Mesendoderm (in vitro differentiated cells): Measurements from ENCODE around the gene RTP1.

Experiments used
- DNase-seq: peaks from one replicate; pipeline ENCODE4 v3.0.0; 2013
- H2AK5ac ChIP-seq: 2 replicates; pipeline ENCODE4 v1.6.1; 2013; ENCODE audit warnings: low read length, inconsistent platforms
- H2BK120ac ChIP-seq: 2 replicates; pipeline ENCODE4 v1.6.1; 2013; ENCODE audit warnings: low read depth, mild to moderate bottlenecking, low read length, moderate library complexity, mixed read lengths
- H2BK15ac ChIP-seq: replicated peaks from 2 replicates; pipeline ENCODE4 v1.6.1; 2013; ENCODE audit warnings: low read depth, mild to moderate bottlenecking, moderate library complexity
- H2BK5ac ChIP-seq: 2 replicates; pipeline ENCODE4 v1.6.1; 2013; ENCODE audit warnings: low read length, inconsistent platforms
- H3K18ac ChIP-seq: 2 replicates; pipeline ENCODE4 v1.6.1; 2013; ENCODE audit warnings: mild to moderate bottlenecking, low read length, mixed read lengths
- H3K23ac ChIP-seq: one replicate; pipeline ENCODE4 v1.6.1; 2013; ENCODE audit warnings: low read length
- H3K27ac ChIP-seq: 2 replicates; pipeline ENCODE4 v1.5.1; 2013; ENCODE audit warnings: low read depth, mild to moderate bottlenecking, inconsistent platforms, low read length, moderate library complexity
- H3K27me3 ChIP-seq: 2 replicates; pipeline ENCODE4 v1.6.1; 2013; ENCODE audit warnings: low read length, control low read depth, mild to moderate bottlenecking, inconsistent platforms; ENCODE audit not compliant: insufficient read depth, poor library complexity
- H3K36me3 ChIP-seq: 2 replicates; pipeline ENCODE4 v1.6.1; 2013; ENCODE audit warnings: low read length, inconsistent platforms; ENCODE audit not compliant: control insufficient read depth, insufficient read depth
- H3K4ac ChIP-seq: one replicate; pipeline ENCODE4 v1.6.1; 2013; ENCODE audit warnings: low read depth, mild to moderate bottlenecking, low read length, moderate library complexity
- H3K4me1 ChIP-seq: 2 replicates; pipeline ENCODE4 v1.6.1; 2013; ENCODE audit warnings: low read depth, low read length, inconsistent platforms; ENCODE audit not compliant: control insufficient read depth
- H3K4me2 ChIP-seq: 2 replicates; pipeline ENCODE4 v1.6.1; 2013; ENCODE audit warnings: low read length
- H3K4me3 ChIP-seq: 2 replicates; pipeline ENCODE4 v1.5.1; 2013; ENCODE audit warnings: mild to moderate bottlenecking, low read length
- H3K56ac ChIP-seq: one replicate; pipeline ENCODE4 v1.6.1; 2013; ENCODE audit warnings: low read length
- H3K79me1 ChIP-seq: 2 replicates; pipeline ENCODE4 v1.6.1; 2013; ENCODE audit warnings: low read length, inconsistent platforms
- H3K79me2 ChIP-seq: 2 replicates; pipeline ENCODE4 v1.6.1; 2013; ENCODE audit warnings: mild to moderate bottlenecking, low read length; ENCODE audit not compliant: control insufficient read depth, insufficient read depth
- H3K9ac ChIP-seq: 2 replicates; pipeline ENCODE4 v1.6.1; 2013; ENCODE audit warnings: low read length, inconsistent platforms
- H4K5ac ChIP-seq: one replicate; pipeline ENCODE4 v1.6.1; 2013; ENCODE audit warnings: low read length
- H4K8ac ChIP-seq: one replicate; pipeline ENCODE4 v1.6.1; 2013; ENCODE audit warnings: low read depth, mild to moderate bottlenecking, control low read depth, low read length, moderate library complexity
- WGBS: extraction: QIAGEN DNeasy Blood & Tissue Kit; methylation state at CpG from one replicate; pipeline ENCODE4 v1.1.7; 2013; ENCODE audit warnings: low lambda C conversion rate, missing lambda C conversion rate; ENCODE audit not compliant: insufficient coverage; ENCODE audit errors: extremely low coverage; 5-methylcytosine and 5-hydroxymethylcytosine counted together

RTP1 gene

DNA sequence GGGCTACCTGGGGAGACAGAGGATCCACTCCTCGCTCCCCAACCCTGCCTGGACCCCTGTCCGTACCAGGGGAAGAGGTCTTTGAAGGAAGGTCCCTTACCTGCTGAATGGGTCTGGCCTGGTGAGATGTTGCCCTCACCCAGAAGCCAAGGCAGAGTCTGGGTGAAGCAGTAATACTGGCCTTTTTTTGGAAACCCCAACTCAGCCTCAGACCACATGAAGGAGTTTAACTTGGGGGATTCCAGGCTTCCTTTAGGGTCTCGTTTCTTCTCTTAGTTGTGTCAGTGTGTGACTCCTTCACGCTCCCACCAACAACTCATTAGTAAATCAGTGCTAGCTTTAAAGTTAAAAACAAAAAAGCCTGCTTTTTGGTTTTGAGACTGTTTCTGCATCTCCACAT lies 45.6 kb downstream of the RTP1 start:
- WGBS = no CpG with 5 or more reads among the region's 4 CpGs
- H3K4me1 ChIP-seq = no peaks in the 10 kb centered on the region
- no peak for DNase-seq
- H3K27me3 ChIP-seq = no peaks in the 10 kb centered on the region
- H3K56ac ChIP-seq = no peak overlapping the region
- H2AK5ac ChIP-seq = no peak overlapping the region
- no peak overlapping the region for H3K4me3 ChIP-seq
- no peak overlapping the region for H3K4ac ChIP-seq
- no peak overlapping the region for H4K8ac ChIP-seq
- no peak overlapping the region for H2BK5ac ChIP-seq
- no peaks in the 10 kb centered on the region for H3K36me3 ChIP-seq
- H2BK15ac ChIP-seq = no peak overlapping the region
- no peak overlapping the region for H4K5ac ChIP-seq
- no peak overlapping the region for H3K23ac ChIP-seq
- no peak overlapping the region for H3K18ac ChIP-seq
- no peaks in the 10 kb centered on the region for H3K79me1 ChIP-seq
- H3K9ac ChIP-seq = no peak overlapping the region
- H3K4me2 ChIP-seq = no peak overlapping the region
- H3K27ac ChIP-seq = no peak overlapping the region
- no peak overlapping the region for H2BK120ac ChIP-seq
- no peaks in the 10 kb centered on the region for H3K79me2 ChIP-seq

DNA sequence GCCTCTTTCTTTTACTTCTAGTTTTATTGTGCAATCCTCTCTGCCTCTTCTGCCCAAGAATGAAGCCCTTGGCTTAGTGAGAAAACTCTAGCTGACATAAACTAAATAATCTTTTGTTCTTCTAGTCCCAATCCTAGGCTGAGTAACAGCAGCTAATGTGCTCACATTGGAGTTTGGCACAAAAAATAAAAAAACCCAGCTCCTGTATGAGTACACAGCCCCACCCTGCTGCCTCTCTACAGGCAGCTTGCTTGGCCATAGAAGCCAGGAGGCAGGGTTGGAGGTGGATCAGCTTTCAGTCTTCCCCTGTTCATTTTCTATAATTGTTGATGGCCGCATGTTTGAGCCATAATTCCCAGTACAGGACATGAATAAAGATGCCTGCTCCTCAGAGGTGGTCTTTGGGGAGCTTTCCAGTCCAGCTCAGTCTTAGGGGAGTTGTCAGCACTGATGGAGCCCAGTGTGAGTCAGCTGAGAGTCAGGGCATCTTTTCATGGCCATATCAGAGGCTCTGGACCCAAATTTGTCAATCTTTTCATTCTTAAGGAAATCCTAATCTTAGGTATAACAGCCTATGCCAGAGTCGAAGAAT lies 46.7 kb downstream of the RTP1 start:
- no peak for DNase-seq
- Histone ChIP-seq H4K5ac (no peak overlapping the region), H3K23ac (no peak overlapping the region), H3K36me3 (no peaks in the 10 kb centered on the region), H3K79me1 (no peaks in the 10 kb centered on the region), H4K8ac (no peak overlapping the region), H3K79me2 (no peaks in the 10 kb centered on the region), H2BK15ac (no peak overlapping the region), H3K18ac (no peak overlapping the region), H2BK5ac (no peak overlapping the region), H3K4me3 (no peak overlapping the region), H2BK120ac (no peak overlapping the region), H3K9ac (no peak overlapping the region), H3K4ac (no peak overlapping the region), H3K56ac (no peak overlapping the region), H2AK5ac (no peak overlapping the region), H3K4me1 (no peaks in the 10 kb centered on the region), H3K4me2 (no peak overlapping the region), H3K27ac (no peak overlapping the region), H3K27me3 (no peaks in the 10 kb centered on the region)
- no CpG with 5 or more reads among the region's 2 CpGs for WGBS

DNA sequence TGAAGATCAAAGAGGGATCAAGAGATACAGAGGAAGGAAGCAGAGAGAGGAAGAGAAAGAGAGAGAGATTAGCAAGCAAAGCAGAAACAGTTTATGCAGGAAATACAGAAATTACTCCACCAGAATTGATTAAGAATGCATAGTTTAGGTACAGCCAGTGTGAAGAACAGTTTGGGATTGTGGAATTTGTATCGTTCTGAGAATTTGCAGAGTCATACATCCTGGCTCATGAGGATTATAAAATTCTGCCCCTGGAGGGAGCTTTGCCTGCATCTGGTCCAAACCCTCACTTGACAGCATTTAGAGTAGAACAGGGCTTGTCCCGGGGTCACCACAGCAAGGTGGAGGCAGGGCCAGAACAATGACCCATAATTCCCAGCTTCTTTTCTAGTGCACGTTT lies 50.1 kb downstream of the RTP1 start:
- Histone ChIP-seq H3K4me2 (no peak overlapping the region), H3K27ac (no peak overlapping the region), H2AK5ac (no peak overlapping the region), H3K79me2 (no peaks in the 10 kb centered on the region), H3K36me3 (no peaks in the 10 kb centered on the region), H2BK15ac (no peak overlapping the region), H2BK120ac (no peak overlapping the region), H3K23ac (no peak overlapping the region), H3K4me3 (no peak overlapping the region), H3K4ac (no peak overlapping the region), H4K8ac (no peak overlapping the region), H2BK5ac (no peak overlapping the region), H4K5ac (no peak overlapping the region), H3K56ac (no peak overlapping the region), H3K27me3 (no peaks in the 10 kb centered on the region), H3K4me1 (no peaks in the 10 kb centered on the region), H3K9ac (no peak overlapping the region), H3K79me1 (no peaks in the 10 kb centered on the region), H3K18ac (no peak overlapping the region)
- peak; percentile 49 for DNase-seq
- WGBS = no CpG with 5 or more reads among the region's 3 CpGs
